VCaP (cell line): Measurements from ENCODE around the gene SLC5A11.
"Not testable (repeated sequence)": the region's sequence is repeated elsewhere in the genome, so short reads cannot be mapped to it uniquely, and the experiment has no call there.

ENCODE experiments used
- H3K27ac ChIP-seq: fragments of 450-650 bp; 2 replicates; pipeline ENCODE4 v1.5.1; 2017
- TF ChIP-seq, protein P1 (sequence below): fragments of 450-650 bp; conservative IDR thresholded peaks from 2 replicates; pipeline ENCODE4 v1.5.1; 2017; ENCODE audit warnings: mild to moderate bottlenecking, moderate library complexity

The SLC5A11 gene

DNA sequence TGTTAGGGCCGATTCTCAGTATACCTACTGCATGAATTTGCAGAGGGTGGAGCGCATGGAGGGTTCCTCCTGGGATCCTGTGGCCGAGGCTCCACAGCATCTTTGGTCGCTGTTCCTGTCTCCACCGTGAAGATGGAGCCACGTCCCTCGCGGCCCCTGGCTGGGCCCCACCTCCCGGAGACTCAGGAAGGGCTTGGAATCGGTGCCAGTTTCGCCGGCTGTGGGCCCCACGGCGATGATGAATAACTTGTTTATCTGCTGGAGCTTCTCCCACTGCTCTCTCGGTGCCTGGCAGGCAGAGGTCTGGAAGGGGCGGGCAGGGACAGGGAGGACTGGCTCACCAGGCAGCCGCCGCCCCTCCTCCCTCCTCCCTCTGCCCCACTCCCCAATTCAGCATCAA is 8.1 kb downstream of the SLC5A11 start:
- H3K27ac ChIP-seq: peak overlapping the region; percentile 57
- TF ChIP-seq, protein P1, sequence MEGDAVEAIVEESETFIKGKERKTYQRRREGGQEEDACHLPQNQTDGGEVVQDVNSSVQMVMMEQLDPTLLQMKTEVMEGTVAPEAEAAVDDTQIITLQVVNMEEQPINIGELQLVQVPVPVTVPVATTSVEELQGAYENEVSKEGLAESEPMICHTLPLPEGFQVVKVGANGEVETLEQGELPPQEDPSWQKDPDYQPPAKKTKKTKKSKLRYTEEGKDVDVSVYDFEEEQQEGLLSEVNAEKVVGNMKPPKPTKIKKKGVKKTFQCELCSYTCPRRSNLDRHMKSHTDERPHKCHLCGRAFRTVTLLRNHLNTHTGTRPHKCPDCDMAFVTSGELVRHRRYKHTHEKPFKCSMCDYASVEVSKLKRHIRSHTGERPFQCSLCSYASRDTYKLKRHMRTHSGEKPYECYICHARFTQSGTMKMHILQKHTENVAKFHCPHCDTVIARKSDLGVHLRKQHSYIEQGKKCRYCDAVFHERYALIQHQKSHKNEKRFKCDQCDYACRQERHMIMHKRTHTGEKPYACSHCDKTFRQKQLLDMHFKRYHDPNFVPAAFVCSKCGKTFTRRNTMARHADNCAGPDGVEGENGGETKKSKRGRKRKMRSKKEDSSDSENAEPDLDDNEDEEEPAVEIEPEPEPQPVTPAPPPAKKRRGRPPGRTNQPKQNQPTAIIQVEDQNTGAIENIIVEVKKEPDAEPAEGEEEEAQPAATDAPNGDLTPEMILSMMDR: no peak

DNA sequence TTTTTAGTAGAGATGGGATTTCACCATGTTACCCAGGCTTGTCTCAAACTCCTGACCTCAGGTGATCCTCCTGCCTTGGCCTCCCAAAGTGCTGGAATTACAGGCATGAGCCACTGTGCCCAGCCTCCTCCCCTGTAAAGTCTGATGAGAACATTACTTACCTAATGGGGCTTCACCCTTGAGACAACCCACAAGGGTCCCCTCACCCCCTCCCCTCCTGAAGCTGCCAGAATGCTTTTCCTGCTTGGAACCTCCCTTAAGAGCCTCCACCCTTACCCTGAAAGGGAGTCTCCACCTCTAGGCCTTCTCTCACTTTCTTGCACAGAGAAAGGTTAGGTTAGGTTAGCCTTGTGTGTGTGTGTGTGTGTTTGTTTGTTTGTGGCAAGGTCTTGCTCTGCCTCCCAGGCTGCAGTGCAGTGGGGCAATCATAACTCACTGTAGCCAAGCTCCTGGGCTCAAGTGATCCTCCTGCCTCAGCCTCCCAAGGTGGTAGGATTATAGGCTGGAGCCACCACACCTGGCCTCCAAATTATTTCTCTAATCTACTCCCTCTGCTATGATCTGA is 8.9 kb downstream of the SLC5A11 start:
- TF ChIP-seq, protein P1: no peak
- peak overlapping the region; percentile 57 for H3K27ac ChIP-seq

DNA sequence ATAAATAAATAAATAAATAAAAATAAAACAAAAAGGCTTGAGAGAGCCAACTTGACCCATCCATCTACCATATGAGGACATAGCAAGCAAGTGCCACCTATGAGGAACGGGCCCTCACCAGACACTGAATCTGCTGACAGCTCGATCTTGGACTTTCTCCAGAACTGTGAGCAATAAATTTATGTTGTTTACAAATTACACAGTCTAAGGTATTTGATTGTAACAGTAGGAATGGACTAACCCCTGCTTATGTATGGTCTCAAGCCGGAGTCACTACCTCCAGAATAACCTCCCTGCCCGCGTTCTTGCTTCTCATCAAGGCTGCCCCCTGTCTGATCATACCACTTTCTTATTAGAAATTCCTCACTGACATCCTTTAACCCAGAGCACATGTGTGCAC is 9.9 kb downstream of the SLC5A11 start:
- TF ChIP-seq, protein P1: no peak
- peak overlapping the region; percentile 57 for H3K27ac ChIP-seq

DNA sequence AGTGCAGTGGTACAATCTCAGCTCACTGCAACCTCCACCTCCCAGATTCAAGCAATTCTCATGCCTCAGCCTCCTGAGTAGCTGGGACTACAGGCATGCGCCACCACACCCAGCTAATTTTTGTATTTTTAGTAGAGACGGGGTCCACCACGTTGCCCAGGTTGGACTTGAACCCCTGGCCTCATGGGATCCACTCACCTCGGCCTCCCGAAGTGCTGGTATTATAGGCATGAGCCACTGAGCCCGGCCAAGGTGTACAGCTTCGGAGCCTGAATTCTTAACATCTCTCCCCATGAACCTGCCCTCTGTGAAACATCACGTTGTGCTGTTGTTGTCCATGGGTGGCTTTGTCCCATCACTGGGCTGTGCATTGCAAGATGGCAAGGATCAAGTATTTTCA is 11.1 kb downstream of the SLC5A11 start:
- not testable (repeated sequence) for H3K27ac ChIP-seq

DNA sequence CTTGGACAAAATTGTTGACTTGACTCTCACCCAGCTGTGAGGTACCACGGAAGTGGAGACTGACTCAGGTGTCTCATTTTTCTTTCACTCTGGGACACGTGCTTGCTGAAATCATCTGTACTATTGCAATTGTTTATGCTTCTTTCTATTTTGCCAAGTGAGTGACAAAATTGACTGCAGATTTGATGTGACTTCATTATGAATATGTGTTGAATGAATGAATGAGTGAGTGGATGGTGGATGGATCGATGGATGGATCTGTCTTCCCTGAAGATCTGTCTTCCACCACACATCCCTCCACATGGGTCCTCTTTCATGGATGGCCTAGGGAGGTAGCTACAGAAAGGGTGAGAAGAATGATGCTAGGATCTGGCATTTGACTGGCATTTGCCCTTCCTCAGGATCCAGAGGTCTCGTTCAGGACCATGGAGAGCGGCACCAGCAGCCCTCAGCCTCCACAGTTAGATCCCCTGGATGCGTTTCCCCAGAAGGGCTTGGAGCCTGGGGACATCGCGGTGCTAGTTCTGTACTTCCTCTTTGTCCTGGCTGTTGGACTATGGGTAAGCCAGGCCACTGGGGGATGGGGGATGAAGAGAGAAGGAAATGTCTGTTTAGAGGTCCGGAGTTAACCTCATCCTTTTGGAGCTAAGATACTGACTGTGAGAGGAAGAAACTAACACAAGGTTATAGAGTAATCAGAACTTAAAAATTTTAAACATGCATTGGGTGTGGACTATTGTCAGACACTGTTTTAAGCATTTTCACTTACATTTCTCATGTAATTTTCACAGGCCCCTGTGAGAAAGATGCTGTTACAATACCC is 12.7 kb downstream of the SLC5A11 start:
- no peak overlapping the region for H3K27ac ChIP-seq

DNA sequence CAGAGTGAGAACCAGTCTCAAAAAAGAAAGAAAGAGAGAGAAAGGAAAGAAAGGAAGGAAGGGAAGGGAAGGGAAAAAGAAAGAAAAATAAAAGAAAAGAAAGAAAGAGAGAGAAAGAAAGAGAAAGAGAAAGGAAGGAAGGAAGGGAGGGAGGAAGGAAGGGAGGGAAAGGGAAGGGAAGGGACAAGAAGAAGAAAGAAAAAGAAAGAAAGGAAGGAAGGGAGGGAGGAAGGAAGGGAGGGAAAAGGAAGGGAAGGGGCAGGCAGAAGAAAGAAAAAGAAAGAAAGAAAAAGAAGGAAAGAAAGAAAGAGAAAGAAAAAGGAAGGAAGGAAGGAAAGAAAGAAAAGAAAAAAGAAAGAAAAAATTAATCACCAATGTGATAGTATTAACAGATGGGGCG is 15.7 kb downstream of the SLC5A11 start:
- H3K27ac ChIP-seq: no peak overlapping the region
- TF ChIP-seq, protein P1: no peak

More for the DNA sequence above, 12.7 kb downstream of the SLC5A11 start:
- TF ChIP-seq, protein P1: no peak

DNA sequence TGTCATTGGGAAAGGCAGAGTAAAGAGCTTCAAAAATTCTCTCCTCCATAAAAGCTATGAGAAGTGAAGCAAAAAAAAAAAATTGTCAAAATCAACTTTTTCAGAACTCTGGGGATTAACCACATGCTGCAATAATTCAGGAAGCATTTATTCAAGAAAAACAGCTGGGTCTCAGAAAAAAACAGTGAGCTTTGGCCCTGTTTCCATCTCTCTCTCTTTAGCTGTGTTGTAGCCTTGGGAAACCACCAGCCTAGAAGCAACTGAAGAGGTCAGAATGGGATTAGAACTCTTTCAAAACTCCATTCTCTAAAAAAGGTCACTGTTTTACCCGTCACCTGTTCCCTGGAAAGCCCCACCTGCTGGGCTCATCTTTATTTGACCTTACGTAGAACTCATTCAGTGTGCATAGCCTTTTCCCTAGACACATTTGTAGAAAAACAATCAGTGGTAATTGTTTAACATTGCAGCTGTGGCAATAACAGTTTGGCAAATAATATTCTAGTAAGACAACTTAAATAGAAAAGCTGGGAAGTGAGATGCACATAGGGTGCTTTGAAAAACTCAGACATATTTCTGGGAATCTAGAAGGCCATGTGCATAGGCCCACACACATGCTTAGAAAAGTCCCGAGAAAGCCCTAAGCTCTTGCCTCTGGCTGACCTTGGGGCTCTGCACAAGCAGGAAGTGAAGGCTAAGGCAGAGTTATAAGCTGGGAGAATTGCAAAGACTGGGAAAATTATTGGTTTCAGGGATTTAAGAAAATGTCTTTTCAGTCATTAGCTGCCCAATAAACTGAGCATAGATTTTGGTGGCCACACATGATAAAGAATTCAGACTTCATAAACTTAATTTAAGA is 18.0 kb downstream of the SLC5A11 start:
- TF ChIP-seq, protein P1: no peak
- H3K27ac ChIP-seq: no peak overlapping the region
